GM23338 (cell line): Measurements from ENCODE around the gene AHDC1. TPM values are rescaled to one million over a fixed set of nuclear protein-coding genes. Genes with fewer than 3 reads are reported as not detected.

ENCODE experiments used
- ATAC-seq: fragments of 200-7000 bp; cut with Tn5 transposase; 3 replicates; pipeline ENCODE4 v1.9.1; 2020
- DNase-seq: peaks from one replicate; pipeline ENCODE4 v3.0.0-alpha.2; 2015; ENCODE audit warnings: low spot score
- H2AFZ ChIP-seq: fragments of 200-600 bp; sonication (generic); 2 replicates; pipeline ENCODE4 v1.8.0; 2016; ENCODE audit warnings: antibody characterized with exemption, mild to moderate bottlenecking, moderate library complexity
- H3F3A ChIP-seq: fragments of 200-600 bp; sonication (generic); replicated peaks from 2 replicates; pipeline ENCODE4 v1.8.0; 2017; ENCODE audit warnings: antibody characterized with exemption, mixed run types, low read depth
- H3K27ac ChIP-seq: fragments of 200-600 bp; sonication (generic); 2 replicates; pipeline ENCODE4 v1.6.1; 2016; ENCODE audit warnings: low read depth
- H3K27me3 ChIP-seq: fragments of 200-600 bp; sonication (generic); 2 replicates; pipeline ENCODE4 v1.8.0; 2016; ENCODE audit warnings: mild to moderate bottlenecking, mixed run types, moderate library complexity; ENCODE audit not compliant: insufficient read depth
- H3K36me3 ChIP-seq: fragments of 200-600 bp; sonication (generic); 2 replicates; pipeline ENCODE4 v1.8.0; 2016; ENCODE audit warnings: mild to moderate bottlenecking; ENCODE audit not compliant: insufficient read depth
- H3K4me1 ChIP-seq: fragments of 200-600 bp; sonication (generic); 2 replicates; pipeline ENCODE4 v1.8.0; 2016; ENCODE audit warnings: mild to moderate bottlenecking, moderate library complexity; ENCODE audit not compliant: insufficient read depth
- H3K4me2 ChIP-seq: fragments of 200-600 bp; sonication (generic); 2 replicates; pipeline ENCODE4 v1.7.1; 2017; ENCODE audit warnings: mixed run types
- H3K4me3 ChIP-seq: fragments of 200-600 bp; sonication (generic); 2 replicates; pipeline ENCODE4 v1.6.1; 2016; ENCODE audit warnings: mixed run types
- H3K79me2 ChIP-seq: fragments of 200-600 bp; sonication (generic); replicated peaks from 2 replicates; pipeline ENCODE4 v1.8.0; 2017; ENCODE audit warnings: mild to moderate bottlenecking; ENCODE audit not compliant: insufficient read depth
- H3K9me2 ChIP-seq: fragments of 200-600 bp; sonication (generic); 2 replicates; pipeline ENCODE4 v1.8.0; 2017; ENCODE audit not compliant: insufficient read depth
- H4K20me1 ChIP-seq: fragments of 200-600 bp; sonication (generic); replicated peaks from 2 replicates; pipeline ENCODE4 v1.8.0; 2017; ENCODE audit warnings: mild to moderate bottlenecking; ENCODE audit not compliant: insufficient read depth
- H3K27ac Mint-ChIP-seq: 2 replicates; pipeline ENCODE4 v1.8.0; 2020; ENCODE audit warnings: inconsistent platforms, mild to moderate bottlenecking, moderate library complexity, mixed read lengths
- H3K27me3 Mint-ChIP-seq: 3 replicates; pipeline ENCODE4 v1.8.0; 2022; ENCODE audit warnings: low read depth, mild to moderate bottlenecking, moderate library complexity, mixed read lengths, inconsistent platforms; ENCODE audit not compliant: insufficient read depth, poor library complexity
- H3K36me3 Mint-ChIP-seq: 3 replicates; pipeline ENCODE4 v1.8.0; 2021; ENCODE audit warnings: low read depth, mild to moderate bottlenecking, inconsistent platforms, moderate library complexity, mixed read lengths
- H3K4me1 Mint-ChIP-seq: 3 replicates; pipeline ENCODE4 v1.8.0; 2020; ENCODE audit warnings: mild to moderate bottlenecking, inconsistent platforms, mixed read lengths
- H3K4me3 Mint-ChIP-seq: 3 replicates; pipeline ENCODE4 v1.8.0; 2021; ENCODE audit warnings: moderate library complexity, mild to moderate bottlenecking, inconsistent platforms, mixed read lengths
- H3K9me3 Mint-ChIP-seq: 3 replicates; pipeline ENCODE4 v1.8.0; 2020; ENCODE audit warnings: moderate library complexity, mild to moderate bottlenecking, inconsistent platforms, mixed read lengths
- POLR2AphosphoS5 ChIP-seq: IDR thresholded peaks from 2 replicates; pipeline ENCODE4 v1.6.1; 2016; ENCODE audit warnings: antibody characterized with exemption, low read depth
- polyA plus RNA-seq: library from polyadenylated mRNA; unstranded; fragments of >200 nt; fragmentation: Nextera tagmentation; extraction: Ambion mirVana; gene quantifications from 2 replicates; pipeline ENCODE4 v1.2.1, GENCODE V29; 2016
- total RNA-seq: library from RNA; depleted of rRNA; stranded (reverse); fragments of >200 nt; shearing (Covaris generic); gene quantifications from 2 replicates; pipeline ENCODE4 v1.2.3, GENCODE V29; 2014
- TF ChIP-seq, protein P1 (sequence below): fragments of 250-450 bp; sonication (Bioruptor Pico); IDR thresholded peaks from 2 replicates; pipeline ENCODE4 v1.5.0; 2020; ENCODE audit warnings: mild to moderate bottlenecking, moderate library complexity

The AHDC1 gene
- total and polyA plus RNA-seq, 2 experiments from 2014 or later: 8.3 to 22.2 TPM

GRCh38 chr1:27525296-27526272 is 78.4 kb downstream of the AHDC1 start:
- Histone ChIP-seq H3K27ac (no peak overlapping the region), H3K4me2 (peak overlapping the region; percentile 95), H4K20me1 (no peaks in the 10 kb centered on the region), H3K9me2 (no peaks in the 10 kb centered on the region), H3K79me2 (no peaks in the 10 kb centered on the region), H3K4me1 (peaks cover 56% of the 10 kb centered on the region), H3K27me3 (peaks cover 7% of the 10 kb centered on the region; the same call in 1 of the 2 replicates), H3K4me3 (peak overlapping the region; percentile 78), H3K36me3 (no peaks in the 10 kb centered on the region), H3F3A (peaks cover 39% of the 10 kb centered on the region), H2AFZ (peak overlapping the region; percentile 65; the same call in 1 of the 2 replicates)
- H3K36me3 Mint-ChIP-seq: no peaks in the 10 kb centered on the region
- peak; percentile 27; the same call in 1 of the 2 replicates for TF ChIP-seq POLR2AphosphoS5
- TF ChIP-seq, protein P1, sequence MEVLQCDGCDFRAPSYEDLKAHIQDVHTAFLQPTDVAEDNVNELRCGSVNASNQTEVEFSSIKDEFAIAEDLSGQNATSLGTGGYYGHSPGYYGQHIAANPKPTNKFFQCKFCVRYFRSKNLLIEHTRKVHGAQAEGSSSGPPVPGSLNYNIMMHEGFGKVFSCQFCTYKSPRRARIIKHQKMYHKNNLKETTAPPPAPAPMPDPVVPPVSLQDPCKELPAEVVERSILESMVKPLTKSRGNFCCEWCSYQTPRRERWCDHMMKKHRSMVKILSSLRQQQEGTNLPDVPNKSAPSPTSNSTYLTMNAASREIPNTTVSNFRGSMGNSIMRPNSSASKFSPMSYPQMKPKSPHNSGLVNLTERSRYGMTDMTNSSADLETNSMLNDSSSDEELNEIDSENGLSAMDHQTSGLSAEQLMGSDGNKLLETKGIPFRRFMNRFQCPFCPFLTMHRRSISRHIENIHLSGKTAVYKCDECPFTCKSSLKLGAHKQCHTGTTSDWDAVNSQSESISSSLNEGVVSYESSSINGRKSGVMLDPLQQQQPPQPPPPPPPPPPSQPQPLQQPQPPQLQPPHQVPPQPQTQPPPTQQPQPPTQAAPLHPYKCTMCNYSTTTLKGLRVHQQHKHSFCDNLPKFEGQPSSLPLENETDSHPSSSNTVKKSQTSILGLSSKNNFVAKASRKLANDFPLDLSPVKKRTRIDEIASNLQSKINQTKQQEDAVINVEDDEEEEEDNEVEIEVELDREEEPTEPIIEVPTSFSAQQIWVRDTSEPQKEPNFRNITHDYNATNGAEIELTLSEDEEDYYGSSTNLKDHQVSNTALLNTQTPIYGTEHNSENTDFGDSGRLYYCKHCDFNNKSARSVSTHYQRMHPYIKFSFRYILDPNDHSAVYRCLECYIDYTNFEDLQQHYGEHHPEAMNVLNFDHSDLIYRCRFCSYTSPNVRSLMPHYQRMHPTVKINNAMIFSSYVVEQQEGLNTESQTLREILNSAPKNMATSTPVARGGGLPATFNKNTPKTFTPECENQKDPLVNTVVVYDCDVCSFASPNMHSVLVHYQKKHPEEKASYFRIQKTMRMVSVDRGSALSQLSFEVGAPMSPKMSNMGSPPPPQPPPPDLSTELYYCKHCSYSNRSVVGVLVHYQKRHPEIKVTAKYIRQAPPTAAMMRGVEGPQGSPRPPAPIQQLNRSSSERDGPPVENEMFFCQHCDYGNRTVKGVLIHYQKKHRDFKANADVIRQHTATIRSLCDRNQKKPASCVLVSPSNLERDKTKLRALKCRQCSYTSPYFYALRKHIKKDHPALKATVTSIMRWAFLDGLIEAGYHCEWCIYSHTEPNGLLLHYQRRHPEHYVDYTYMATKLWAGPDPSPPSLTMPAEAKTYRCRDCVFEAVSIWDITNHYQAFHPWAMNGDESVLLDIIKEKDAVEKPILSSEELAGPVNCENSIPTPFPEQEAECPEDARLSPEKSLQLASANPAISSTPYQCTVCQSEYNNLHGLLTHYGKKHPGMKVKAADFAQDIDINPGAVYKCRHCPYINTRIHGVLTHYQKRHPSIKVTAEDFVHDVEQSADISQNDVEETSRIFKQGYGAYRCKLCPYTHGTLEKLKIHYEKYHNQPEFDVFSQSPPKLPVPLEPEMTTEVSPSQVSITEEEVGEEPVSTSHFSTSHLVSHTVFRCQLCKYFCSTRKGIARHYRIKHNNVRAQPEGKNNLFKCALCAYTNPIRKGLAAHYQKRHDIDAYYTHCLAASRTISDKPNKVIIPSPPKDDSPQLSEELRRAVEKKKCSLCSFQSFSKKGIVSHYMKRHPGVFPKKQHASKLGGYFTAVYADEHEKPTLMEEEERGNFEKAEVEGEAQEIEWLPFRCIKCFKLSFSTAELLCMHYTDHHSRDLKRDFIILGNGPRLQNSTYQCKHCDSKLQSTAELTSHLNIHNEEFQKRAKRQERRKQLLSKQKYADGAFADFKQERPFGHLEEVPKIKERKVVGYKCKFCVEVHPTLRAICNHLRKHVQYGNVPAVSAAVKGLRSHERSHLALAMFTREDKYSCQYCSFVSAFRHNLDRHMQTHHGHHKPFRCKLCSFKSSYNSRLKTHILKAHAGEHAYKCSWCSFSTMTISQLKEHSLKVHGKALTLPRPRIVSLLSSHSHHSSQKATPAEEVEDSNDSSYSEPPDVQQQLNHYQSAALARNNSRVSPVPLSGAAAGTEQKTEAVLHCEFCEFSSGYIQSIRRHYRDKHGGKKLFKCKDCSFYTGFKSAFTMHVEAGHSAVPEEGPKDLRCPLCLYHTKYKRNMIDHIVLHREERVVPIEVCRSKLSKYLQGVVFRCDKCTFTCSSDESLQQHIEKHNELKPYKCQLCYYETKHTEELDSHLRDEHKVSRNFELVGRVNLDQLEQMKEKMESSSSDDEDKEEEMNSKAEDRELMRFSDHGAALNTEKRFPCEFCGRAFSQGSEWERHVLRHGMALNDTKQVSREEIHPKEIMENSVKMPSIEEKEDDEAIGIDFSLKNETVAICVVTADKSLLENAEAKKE (CRISPR knock-in tag): no peak
- H3K9me3 Mint-ChIP-seq: no peaks in the 10 kb centered on the region
- peak overlapping the region; percentile 10 for H3K27ac Mint-ChIP-seq
- DNase-seq (peak; percentile 90), ATAC-seq (peak; percentile 41)
- peak overlapping the region; percentile 66 for H3K4me3 Mint-ChIP-seq
- H3K4me1 Mint-ChIP-seq: peaks cover 69% of the 10 kb centered on the region
- H3K27me3 Mint-ChIP-seq: peaks cover 24% of the 10 kb centered on the region
